C4-2B (cell line): ENCODE data around the gene FOXC1.

Experiments
- H3K27ac ChIP-seq: fragments of 450-650 bp; 2 replicates; pipeline ENCODE4 v1.5.1; 2017
- CTCF ChIP-seq: fragments of 450-650 bp; conservative IDR thresholded peaks from 2 replicates; pipeline ENCODE4 v1.5.1; 2017; ENCODE audit warnings: mild to moderate bottlenecking
- ZFX ChIP-seq: fragments of 450-650 bp; IDR thresholded peaks from 2 replicates; pipeline ENCODE4 v1.6.1; 2017

Gene FOXC1

GRCh38 chr6:1609648-1610496 is at the start of gene FOXC1:
TSS of gene FOXC1 (plus strand) at chr6:1609915. CDS start at chr6:1610446, 531 bp downstream.
- 0 out of 2 replicates have a peak, but pooled peaks have one; percentile 33 for TF ChIP-seq ZFX
- TF ChIP-seq CTCF, result no peak
- no peak within 1 kb of the TSS; the same call in 1 of the 2 replicates for H3K27ac ChIP-seq

GRCh38 chr6:1560281-1561058 is 49.2 kb upstream of the FOXC1 start:
- no peak overlapping the region for H3K27ac ChIP-seq
- TF ChIP-seq ZFX (no peak), CTCF (no peak)

GRCh38 chr6:1561355-1561754 is 48.4 kb upstream of the FOXC1 start:
- TF ChIP-seq CTCF (no peak), ZFX (no peak)
- H3K27ac ChIP-seq, result no peak overlapping the region

GRCh38 chr6:1562171-1562955 is 47.4 kb upstream of the FOXC1 start:
- no peak for TF ChIP-seq CTCF
- TF ChIP-seq ZFX, result no peak
- H3K27ac ChIP-seq, result no peak overlapping the region

GRCh38 chr6:1569377-1569776 is 40.3 kb upstream of the FOXC1 start:
- no peak overlapping the region for H3K27ac ChIP-seq
- TF ChIP-seq ZFX, result no peak
- no peak for TF ChIP-seq CTCF

- no peak overlapping the region for H3K27ac ChIP-seq
- no peak for TF ChIP-seq ZFX
- no peak for TF ChIP-seq CTCF
These were observed 38.9 kb upstream of the FOXC1 start for GRCh38 chr6:1570848-1571247.
